ENCODE data around the gene HELT.
"Not testable (repeated sequence)": the region's sequence is repeated elsewhere in the genome, so short reads cannot be mapped to it uniquely, and the experiment has no call there.

HELT gene

DNA sequence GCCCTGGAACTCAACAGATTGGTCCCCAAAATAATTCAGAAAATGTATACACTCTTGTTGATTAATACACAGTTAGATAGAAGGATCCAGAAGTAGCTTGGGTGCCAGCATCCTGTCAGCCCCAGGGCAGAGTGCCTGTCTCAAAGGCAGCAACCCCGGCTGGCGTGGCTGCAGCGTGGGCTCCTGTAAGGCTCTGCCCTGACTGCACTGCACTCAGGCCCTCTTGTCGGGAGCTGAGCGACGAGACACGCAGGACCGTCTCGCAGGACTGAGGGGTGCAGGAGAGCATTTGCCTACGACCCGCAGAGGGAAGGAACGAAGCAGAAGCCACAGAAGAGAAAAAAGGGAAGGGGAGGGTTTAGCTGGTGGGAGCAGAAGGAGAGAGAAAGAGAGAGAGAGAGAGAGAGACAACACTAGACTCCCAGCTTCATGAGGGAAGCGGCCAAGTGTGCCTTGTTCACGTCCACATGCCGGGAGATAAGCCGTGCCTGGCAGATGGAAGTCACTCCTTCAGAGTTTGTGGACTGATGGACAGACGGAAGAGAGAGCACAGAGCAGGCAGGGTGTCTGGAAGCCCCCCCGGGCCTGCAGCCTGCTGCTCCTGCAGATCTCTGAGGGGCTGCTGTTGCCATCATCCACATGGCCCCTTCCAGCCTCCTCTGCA lies 38.7 kb upstream of the HELT start:
- DNase-seq (ENCODE audit: extremely low read depth, low read depth) = no peak
- TF ChIP-seq, protein P1, sequence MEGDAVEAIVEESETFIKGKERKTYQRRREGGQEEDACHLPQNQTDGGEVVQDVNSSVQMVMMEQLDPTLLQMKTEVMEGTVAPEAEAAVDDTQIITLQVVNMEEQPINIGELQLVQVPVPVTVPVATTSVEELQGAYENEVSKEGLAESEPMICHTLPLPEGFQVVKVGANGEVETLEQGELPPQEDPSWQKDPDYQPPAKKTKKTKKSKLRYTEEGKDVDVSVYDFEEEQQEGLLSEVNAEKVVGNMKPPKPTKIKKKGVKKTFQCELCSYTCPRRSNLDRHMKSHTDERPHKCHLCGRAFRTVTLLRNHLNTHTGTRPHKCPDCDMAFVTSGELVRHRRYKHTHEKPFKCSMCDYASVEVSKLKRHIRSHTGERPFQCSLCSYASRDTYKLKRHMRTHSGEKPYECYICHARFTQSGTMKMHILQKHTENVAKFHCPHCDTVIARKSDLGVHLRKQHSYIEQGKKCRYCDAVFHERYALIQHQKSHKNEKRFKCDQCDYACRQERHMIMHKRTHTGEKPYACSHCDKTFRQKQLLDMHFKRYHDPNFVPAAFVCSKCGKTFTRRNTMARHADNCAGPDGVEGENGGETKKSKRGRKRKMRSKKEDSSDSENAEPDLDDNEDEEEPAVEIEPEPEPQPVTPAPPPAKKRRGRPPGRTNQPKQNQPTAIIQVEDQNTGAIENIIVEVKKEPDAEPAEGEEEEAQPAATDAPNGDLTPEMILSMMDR (IDR thresholded peaks at IDR 0.05; ENCODE audit: low read depth, low read length) = no peak

DNA sequence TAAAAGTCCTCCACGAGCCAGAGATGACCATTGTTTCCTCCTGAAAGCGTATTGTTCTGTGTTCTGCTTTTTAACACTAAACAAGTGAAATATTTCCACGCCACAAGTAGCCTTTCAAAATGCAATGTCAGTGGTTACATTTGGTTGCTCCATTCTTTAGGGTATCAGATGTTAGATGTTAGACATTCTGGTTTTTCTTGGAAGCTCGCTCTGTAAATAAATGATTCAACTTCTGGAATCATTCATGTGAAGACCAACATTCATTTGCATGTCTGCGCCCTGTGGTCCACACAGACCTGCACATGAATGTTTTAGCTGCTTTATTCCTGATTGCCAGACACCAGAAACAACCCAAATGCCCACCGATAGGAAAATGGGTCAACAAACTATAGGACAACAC lies 38.0 kb upstream of the HELT start:
- TF ChIP-seq, protein P1 (IDR thresholded peaks at IDR 0.05; ENCODE audit: low read depth, low read length) = no peak
- no peak for DNase-seq (ENCODE audit: extremely low read depth, low read depth)

DNA sequence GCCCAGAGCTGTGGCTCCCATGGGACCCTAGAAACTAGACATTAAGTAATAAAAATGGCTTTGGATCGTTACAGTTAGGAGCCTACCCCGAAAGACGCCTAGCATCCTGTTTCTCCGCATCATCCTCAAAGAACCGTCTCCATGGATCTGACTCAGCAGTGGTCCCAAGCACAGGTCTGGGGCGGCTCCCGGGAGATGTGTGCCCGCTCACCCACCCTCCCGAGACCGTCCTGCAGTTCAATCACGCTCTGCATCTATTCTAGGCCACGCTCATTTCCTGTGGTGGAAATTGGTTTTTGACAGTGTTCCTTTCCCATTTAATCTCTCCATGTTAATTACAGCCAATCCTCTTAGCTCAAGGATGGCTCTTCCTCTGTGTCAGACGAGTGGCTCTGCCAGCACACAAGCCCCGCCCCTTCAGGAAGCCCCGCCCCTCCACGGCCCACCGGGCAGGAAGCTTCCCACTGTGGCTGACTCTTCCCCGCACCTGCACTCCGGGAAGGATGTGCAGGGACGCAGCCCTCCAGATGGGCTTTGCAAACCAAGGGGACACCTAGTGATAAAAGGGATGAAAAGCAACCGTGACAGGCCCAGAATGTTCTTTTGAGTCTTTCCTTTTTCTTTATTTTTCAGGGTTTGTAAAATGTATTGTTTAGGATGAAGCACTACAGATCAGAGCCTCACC lies 34.5 kb upstream of the HELT start:
- DNase-seq (ENCODE audit: extremely low read depth, low read depth) = no peak
- TF ChIP-seq, protein P1 (IDR thresholded peaks at IDR 0.05; ENCODE audit: low read depth, low read length) = peak; percentile 57

DNA sequence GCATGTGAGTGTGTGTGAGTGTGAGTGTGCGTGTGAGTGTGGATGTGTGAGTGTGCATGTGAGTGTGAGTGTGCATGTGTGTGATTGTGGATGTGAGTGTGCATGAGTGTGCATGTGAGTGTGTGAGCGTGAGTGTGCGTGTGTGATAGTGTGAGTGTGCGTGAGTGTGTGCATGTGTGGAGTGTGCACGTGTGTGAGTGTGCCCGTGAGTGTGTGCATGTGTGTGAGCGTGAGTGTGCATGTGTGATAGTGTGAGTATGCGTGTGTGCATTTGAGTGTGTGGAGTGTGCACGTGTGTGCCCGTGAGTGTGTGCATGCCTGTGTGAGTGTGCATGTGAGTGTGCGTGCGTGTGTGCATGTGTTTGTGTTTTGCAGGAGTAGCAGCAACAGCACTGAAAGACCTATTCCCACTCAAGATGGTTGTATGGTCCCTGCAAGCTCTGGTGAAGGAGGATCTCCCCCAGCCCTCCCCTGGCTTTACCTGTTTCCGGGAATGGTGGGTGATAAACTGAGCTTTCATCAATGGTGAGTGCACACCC lies 30.7 kb upstream of the HELT start:
- DNase-seq (ENCODE audit: extremely low read depth, low read depth) = no peak
- TF ChIP-seq, protein P1 (IDR thresholded peaks at IDR 0.05; ENCODE audit: low read depth, low read length) = no peak

GRCh38 chr4:184988611-184989010 lies 29.7 kb upstream of the HELT start:
- TF ChIP-seq, protein P1 (IDR thresholded peaks at IDR 0.05; ENCODE audit: low read depth, low read length) = no peak

GRCh38 chr4:184989283-184989682 lies 29.0 kb upstream of the HELT start:
- not testable (repeated sequence) for DNase-seq (ENCODE audit: extremely low read depth, low read depth)

More at GRCh38 chr4:184988611-184989010, 29.7 kb upstream of the HELT start:
- DNase-seq (ENCODE audit: extremely low read depth, low read depth) = no peak

DNA sequence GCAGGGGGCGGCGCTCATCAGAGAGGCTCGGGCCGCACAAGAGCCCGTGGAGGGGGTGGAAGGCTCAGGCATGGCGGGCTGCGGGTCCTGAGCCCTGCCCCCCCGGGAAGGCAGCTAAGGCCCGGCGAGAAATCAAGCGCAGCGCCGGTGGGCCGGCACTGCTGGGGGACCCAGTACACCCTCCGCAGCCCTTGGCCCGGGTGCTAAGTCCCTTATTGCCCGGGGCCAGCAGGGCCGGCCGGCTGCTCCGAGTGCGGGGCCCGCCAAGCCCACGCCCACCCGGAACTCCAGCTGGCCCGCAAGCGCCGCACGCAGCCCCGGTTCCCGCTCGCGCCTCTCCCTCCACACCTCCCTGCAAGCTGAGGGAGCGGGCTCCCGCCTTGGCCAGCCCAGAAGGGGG lies 28.2 kb upstream of the HELT start:
- DNase-seq (ENCODE audit: extremely low read depth, low read depth) = not testable (repeated sequence)

GRCh38 chr4:184991860-184992259 lies 26.4 kb upstream of the HELT start:
- TF ChIP-seq, protein P1 (IDR thresholded peaks at IDR 0.05; ENCODE audit: low read depth, low read length) = no peak
- DNase-seq (ENCODE audit: extremely low read depth, low read depth) = no peak
